Activated T-cell treated with anti-CD3 and anti-CD28 coated beads for 1 hour (primary cell): Measurements from ENCODE around the gene PEX5.
"Not testable (repeated sequence)": the region's sequence is repeated elsewhere in the genome, so short reads cannot be mapped to it uniquely, and the experiment has no call there.

ENCODE experiments used
- DNase-seq: peaks from one replicate; pipeline ENCODE4 v3.0.0-alpha.2; 2020; ENCODE audit warnings: low read depth

PEX5 gene

DNA sequence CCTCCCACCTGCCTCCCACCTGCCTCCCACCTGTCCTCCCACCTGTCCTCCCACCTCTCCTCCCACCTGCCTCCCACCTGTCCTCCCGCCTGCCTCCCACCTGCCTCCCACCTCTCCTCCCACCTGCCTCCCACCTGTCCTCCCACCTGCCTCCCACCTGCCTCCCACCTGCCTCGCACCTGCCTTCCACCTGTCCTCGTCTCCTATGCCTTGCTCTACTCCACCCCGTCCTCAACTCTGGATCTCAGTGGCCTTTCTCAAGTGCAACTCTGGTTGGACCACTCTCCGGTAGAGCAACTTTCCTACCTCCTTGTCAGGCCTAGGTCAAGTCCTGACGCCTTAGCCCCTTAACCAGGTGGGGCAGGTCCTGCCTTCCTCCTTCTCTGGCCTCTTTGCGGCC lies 29.3 kb upstream of the PEX5 start:
- DNase-seq: no peak

DNA sequence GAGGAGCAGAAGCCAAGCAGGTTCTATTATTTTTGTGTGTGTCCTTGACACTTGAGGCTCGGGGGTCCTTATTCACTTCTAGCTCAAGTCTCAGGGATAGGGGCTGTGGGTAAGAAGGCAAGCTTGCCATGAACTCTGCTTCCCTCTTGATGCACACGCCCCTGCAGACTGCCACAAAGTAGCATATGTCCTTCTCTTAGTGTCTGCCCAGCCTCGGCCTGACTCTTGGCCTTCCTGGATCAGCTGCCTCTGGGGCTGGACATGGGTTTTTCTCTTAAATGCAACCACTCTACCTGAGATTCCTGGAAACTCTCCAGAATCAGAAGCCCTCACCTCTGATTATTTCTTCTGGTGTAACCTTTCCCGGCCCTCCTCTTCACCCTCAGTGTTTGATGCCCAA lies 28.2 kb upstream of the PEX5 start:
- DNase-seq: no peak

DNA sequence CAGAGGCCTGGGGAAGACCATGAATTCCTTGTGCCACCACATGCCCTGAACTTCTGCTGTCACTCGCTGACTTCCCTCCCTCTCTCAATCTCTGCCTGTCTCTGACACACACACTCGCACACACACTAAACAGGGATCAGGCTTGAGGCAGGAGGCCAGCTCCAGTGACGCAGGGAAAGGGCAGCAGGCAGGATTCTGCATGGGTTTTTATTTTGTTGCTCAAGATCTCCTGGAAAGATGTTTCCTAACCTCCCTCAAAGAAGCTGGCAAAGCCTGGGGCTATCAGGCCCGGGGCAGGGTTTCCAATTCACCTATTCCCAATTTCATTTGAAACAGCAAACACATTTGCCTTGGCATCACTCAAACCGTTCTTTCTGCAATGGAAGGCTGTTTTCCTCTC lies 27.7 kb upstream of the PEX5 start:
- no peak for DNase-seq

DNA sequence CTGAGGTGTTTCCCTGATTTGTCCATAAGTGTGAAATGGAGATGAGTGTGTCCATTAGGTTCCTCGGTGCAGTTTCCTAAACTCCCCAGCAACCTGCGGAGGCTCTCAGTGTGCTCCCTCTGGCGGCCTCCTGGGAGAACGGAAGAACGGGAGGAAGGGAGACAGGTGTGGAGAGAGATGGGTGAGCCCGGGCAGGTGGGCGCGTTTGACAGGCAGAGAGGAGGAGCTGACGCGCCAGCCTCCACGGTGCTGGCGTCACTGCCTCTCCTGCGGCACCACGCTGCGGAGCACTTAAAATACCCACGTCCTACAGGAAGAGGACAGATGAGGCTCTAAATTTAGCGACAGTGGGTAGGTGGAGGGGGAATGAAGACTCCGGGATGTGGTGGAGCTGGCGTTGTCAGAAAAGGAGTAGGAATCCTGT lies 26.8 kb upstream of the PEX5 start:
- DNase-seq: no peak

DNA sequence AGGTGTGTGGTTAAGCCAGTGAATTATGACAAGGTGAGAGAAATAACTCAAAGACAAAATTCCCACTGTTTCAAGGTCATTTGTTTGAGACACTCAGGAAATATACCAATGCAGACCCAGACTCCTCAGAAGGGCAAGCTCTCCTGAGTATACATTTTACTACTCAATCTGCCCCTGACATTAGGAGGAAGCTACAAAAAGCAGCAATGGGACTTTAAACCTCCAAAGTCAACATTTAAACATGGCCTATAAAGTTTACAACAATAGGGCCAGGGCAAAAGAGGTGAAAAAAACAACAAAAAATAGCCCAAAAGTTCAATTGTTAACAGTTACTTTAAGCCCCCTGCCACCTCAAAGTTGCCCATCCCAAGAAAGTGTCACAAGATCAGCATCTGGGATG lies 19.5 kb upstream of the PEX5 start:
- no peak for DNase-seq

DNA sequence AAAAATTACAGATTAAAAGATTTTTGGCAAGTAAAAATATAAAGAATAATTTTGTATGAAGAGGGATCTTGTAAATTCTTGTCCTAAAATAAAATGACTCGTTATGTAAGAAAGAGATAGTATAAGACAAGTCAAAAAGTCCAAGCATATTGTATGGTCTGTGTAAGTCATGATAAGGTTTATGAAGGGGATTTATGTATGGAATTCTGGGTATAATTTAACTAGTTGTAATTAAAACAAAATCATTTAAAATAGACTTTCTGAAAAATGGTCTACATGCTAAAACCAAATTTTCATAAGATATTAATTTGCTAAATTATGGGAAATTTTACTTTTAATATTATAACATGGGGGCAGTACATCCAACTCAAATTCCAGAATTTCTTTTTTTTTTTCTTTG lies 17.6 kb upstream of the PEX5 start:
- no peak for DNase-seq

DNA sequence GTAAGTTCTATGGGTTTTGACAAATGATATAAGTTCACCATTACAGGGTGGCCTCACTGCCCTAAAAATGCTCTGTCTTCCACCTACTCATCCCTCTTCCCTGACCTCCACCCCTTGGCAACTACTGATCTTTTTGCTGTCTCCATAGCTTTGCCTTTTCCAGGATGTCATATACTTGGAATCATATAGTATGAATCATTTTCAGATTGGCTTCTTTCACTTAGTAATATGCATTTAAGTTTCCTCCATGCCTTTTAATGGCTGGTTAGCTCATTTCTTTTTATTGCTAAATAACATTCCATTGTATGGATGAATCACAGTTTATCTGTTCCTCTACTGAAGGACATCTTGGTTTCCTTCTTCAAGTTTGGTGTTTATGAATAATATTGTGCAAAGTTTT lies 14.0 kb upstream of the PEX5 start:
- no peak for DNase-seq

DNA sequence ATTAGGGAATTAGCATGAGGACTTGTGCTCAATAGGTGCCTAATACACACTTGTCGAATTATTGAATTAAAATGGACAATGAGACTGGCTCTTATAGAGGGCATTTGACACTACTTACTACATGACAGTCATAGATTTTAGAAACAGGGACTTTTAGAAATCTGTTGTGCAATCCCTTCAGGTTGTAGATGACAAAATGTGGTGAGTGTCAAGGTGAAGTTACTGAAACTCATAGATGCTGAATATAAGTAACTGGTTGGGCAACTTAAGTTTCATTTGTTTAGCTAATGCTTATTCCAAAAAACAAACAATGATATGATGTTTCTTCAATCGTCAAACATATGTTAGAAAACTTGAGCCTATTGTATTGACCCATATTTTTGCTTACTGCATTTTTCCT lies 12.9 kb upstream of the PEX5 start:
- no peak for DNase-seq

DNA sequence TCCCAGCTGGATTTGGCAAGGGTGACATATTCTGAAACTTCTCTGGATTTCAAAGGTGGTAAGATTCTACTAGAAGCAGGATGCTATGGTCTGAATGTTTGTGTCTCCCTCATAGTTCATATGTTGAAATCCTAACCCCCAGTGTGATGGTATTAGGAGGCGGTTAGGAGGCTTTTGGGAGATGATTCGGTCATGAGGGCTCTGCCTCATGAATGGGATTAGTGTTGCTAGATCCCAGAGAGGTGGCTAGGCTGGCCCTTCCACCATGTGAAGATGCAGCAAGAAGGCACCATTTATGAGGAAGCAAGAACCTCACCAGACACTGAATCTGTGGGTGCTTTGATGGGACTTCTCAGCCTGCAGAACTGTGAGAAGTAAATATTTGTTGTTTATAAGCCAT lies 11.0 kb upstream of the PEX5 start:
- no peak for DNase-seq

DNA sequence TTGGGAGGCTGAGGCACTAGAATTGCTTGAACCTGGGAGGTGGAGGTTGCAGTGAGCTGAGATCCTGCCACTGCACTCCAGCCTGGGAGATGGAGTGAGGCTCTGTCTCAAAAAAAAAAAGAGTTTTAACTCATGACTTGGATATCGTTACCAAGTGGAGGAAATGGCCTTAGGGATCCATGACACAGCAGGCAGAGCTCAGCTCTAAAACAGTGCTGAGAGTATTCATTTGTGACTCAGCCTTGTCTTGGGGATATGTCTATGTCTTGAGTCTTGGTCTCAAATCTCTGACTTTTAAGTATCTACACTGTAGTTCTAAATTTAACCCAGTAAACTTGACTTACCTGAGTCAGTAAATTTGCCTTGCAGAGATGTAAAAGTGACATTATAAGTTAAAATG lies 8.8 kb upstream of the PEX5 start:
- no peak for DNase-seq

DNA sequence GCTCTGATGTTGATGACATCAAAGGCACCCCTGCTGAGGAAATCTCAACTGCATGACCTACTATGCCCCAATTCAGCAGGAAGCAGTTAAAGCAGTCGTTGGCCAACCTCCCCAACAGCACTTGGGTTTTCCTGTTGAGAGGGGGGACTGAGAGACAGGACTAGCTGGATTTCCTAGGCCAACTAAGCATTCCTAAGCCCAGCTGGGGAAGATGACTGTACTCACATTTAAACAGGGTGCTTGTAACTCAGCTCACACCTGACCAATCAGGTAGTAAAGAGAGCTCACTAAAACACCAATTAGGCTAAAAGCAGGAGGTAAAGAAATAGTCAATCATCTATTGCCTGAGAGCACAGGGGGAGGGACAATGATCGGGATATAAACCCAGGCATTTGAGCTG lies 3.4 kb upstream of the PEX5 start:
- not testable (repeated sequence) for DNase-seq

DNA sequence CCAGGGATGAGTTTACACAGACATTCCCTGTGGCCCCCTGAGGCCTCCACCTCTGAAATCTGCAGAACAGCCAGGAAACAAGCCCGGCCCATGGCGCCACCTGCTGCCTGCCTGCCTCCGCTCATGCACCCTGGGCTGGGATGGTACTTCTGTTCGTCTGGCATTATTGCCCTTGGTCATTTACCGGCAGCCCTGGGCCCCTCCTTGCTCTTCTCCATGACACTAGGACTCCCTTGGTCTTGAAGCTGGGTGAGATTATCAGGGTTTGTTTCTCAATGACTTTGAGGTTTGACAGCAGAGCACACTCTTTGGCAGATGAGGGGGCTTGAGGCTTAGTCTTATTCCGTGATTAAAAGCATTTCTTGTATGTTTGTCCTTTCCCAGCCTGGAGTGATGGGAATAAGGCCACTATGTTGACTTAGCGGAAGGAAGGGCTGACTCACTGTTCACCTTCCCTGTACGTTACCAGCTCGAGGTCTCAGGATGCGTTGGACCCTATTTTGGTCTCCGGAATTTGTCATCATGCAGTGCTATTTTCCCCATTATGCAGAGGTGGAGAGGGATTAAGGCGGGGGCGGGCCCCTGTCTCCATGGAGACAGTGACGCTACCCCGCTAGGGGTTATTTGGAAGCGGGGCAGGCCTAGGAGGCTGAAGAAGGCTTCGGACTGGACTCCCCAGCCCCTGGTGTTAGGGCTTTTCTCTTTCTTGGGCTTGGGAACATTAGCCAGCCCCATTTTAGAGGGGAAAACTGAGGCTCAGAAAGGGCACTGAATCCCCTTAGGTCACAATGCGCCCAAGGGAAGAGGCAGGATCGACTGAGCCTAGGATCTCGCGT lies 706 bp upstream of the PEX5 start:
- DNase-seq: peak; percentile 50

DNA sequence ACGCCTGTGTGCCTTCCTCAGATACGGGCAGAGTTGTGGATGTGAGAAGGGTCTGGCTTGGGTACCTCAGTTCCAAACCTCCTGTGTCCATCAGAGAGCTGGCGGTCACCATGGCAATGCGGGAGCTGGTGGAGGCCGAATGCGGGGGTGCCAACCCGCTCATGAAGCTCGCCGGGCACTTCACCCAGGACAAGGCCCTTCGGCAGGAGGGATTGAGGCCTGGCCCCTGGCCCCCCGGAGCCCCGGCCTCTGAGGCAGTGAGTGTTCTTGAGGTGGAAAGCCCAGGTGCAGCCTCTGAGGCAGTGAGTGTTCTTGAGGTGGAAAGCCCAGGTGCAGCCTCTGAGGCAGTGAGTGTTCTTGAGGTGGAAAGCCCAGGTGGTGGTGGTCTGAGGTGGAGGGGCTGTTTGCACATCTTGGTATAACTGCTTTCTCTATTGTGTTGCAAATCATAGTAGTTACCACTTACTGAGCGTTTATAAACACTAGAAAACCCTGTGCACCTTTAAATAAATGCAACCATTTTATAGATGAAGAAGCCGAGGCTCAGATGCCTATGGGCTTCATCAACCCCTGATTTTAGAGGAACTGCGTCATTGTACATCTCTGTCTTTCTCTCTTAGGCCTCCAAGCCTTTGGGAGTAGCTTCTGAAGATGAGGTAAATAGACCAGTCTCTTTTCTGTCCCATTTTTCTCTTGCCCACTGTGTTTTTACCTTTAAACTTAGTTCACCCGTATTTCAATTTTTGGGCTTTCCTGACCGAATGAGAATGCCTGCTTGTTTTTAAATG lies 976 bp downstream of the PEX5 start:
- no peak for DNase-seq

DNA sequence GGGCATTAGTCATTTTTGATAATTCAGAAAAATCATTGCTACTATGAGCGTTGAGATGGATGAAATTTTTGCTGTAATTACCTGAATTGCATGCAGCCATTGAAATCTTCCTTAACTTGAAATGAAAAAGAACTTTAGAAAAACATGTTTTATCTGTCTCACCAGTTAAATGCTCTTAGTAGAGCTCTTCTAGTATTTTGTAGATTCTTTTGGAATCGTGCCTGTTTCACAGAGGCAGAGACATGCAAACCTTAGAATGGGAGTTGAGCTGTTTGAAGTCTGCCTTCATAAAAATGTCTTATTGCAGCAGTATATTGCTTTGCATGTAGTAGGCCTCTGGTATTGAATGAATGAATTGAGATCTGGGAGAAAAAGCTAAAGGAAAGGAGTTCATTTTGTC lies 4.2 kb downstream of the PEX5 start:
- no peak for DNase-seq

DNA sequence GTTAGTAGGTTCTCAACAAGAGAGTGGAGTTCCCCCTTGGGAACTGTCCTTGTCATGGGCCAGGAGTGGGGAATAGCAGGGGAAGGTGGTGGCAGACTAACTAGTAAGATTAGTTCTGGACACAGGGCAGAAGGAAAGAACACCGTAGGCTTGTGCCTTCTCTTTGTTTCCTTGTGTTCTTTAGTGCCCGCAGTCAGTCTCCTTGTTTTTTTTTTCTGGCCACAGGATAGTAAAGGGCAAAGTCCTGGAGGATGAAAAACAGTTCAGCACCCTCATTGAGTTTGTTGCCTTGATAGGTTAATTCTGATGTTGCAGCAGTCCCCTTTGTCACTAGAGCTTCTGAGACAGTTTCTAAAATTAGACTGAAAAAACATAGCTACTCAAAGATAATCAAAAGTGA lies 8.4 kb downstream of the PEX5 start:
- no peak for DNase-seq

DNA sequence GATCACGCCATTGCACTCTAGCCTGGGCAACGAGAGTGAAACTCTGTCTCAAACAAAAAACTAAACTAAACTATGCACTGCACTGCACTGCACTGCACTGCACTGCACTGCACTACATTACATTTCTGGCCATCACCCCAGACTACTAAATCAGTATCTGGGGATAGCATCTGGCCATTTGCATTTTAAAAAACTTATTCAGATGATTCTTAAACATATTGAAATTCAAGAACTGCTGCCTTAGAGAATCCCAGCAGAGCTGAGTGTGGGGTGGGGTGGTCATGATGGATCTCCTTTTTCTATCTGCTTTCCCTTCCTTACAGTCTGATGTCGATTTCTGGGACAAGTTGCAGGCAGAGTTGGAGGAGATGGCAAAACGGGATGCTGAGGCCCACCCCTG lies 13.6 kb downstream of the PEX5 start:
- no peak for DNase-seq

DNA sequence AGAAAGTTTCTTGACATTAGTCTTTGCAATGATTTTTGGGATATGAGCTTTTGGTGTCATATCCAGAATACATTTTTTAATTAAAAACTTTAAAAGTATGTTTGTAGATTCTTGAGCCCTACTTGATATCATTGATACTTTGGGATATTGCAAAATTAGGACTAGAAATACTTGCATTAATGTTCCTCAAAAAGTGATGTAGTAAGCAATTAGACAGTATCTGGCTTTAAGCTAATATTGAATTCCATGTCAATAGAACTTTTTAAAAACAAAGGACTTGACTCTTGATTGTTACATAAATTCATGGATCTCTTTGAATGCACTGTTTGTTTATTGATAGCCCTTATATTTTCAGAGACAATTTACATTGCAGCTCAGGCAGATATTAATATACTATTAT lies 15.6 kb downstream of the PEX5 start:
- DNase-seq: no peak

DNA sequence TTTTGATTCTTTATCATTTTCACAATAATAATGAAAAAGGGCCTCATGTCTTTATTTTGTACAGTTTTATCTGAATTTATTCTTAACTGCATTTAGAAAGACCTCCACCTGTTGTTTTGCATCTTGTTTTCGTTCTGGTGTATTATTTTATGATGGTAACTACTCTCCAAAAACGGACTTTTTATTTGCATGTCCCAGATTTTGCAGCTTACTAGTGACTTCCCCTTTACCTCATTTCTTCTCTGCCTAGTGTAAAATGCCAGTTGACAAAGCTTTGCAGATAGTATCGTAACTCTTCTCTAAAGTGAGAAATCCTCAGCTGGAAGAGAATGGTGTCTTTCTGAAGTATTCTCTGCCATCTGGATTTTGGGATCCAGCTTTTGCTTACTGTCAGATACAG lies 17.2 kb downstream of the PEX5 start:
- no peak for DNase-seq

DNA sequence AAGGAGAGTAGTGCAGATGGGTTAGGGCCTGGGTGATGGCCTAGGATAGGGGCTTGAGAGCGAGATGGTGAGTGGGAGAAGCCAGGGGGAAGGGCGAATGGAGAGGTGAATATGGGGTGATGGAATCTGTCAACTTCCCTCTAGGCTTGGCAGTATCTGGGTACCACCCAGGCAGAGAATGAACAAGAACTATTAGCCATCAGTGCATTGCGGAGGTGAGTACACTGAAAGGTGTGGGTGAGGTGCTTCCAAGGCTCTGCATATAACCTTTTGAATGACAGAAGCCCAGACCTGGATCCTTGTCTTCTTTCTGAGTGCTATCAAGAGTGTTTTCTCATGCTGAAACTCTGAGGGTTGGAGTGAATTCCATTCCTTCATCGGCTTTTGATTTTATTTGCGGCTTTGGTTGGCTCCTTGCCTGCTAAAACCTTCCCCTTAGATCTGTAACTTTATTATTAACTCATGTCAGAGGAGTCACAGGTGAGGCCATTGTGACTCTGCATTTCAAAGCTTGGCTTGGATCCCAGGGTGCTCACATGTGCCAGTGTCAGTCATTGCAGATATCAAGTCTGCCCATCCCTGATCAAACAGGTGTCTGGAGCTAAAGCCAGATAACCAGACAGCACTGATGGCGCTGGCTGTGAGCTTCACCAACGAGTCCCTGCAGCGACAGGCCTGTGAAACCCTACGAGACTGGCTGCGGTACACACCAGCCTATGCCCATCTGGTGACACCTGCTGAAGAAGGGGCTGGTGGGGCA lies 18.6 kb downstream of the PEX5 start:
- no peak for DNase-seq

DNA sequence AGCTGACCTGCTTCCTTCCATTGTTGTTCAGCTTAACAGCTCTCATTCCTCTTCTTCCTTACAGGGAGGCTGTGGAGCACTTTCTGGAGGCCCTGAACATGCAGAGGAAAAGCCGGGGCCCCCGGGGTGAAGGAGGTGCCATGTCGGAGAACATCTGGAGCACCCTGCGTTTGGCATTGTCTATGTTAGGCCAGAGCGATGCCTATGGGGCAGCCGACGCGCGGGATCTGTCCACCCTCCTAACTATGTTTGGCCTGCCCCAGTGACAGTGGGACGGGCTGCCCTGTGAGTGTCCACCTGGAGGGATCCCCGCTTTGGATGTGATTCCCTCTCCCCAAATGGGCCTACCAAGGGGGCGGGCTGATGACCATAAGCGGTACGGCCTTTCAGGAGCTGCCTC lies 20.5 kb downstream of the PEX5 start:
- DNase-seq: no peak

DNA sequence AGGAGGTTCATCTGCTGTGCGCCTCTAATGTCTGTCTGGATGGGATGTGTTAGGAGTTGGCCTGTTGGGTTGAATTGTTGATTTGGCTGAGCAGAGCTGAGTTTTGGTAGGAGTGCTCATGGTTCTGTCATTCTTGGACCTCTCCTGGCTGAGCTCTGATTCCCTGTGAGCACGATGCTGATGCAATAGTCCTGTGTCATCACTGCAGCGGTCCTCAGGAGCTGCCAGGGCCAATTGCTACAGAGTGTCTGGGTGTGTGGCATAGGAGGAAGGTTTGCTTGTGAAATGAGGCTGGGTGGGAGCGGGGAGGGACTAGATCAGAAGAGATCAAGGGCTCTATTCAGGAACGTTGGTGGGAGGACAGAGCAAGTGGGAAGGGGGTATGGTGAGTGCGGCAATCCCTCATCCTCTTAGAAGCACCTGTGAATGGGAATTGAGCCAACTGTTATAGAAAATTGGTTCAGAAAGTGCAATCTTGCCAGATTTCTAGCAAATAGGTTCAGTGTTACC lies 21.2 kb downstream of the PEX5 start:
- no peak for DNase-seq

DNA sequence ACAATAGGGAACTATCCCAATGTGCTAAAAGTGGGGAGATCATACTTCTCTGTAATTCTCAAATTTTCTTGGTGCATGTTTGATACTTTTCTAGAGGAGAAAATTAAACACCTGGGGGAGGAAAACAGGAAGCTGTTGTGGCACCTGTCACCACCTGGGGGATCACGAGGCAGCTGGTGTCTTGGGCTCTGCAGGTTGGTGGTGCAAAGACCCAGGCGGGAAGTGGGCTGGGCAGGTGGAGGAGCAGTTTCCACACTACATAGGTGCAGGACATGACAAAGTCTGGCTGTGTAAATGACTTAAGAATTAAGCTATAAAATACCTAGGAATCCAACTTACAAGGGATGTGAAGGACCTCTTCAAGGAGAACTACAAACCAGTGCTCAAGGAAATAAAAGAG lies 23.2 kb downstream of the PEX5 start:
- no peak for DNase-seq

DNA sequence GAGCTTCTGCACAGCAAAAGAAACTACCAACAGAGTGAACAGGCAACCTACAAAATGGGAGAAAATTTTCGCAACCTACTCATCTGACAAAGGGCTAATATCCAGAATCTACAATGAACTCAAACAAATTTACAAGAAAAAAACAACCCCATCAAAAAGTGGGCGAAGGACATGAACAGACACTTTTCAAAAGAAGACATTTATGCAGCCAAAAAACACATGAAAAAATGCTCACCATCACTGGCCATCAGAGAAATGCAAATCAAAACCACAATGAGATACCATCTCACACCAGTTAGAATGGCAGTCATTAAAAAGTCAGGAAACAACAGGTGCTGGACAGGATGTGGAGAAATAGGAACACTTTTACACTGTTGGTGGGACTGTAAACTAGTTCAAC lies 24.3 kb downstream of the PEX5 start:
- DNase-seq: not testable (repeated sequence)
